ENCODE data around the gene PRKCZ.

PRKCZ gene

GRCh38 chr1:2072109-2072806 is 22.0 kb downstream of the PRKCZ start:
- H3K36me3 ChIP-seq (ENCODE audit: control insufficient read depth, insufficient read depth, low read length, severe bottlenecking), result no peaks in the 10 kb centered on the region
- H3K27me3 ChIP-seq (replicated peaks; ENCODE audit: control insufficient read depth, insufficient read depth, low read length), result peaks cover 37% of the 10 kb centered on the region
- H3K9ac ChIP-seq (ENCODE audit: low read length), result no peak overlapping the region
- no peaks in the 10 kb centered on the region for H3K4me1 ChIP-seq (ENCODE audit: control insufficient read depth, insufficient read depth, low read length)
- DNase-seq (ENCODE audit: low read depth), result no peak
- peaks cover 4% of the 10 kb centered on the region for H3K9me3 ChIP-seq (ENCODE audit: control insufficient read depth, low read length)
- no peak overlapping the region for H3K4me3 ChIP-seq (ENCODE audit: low read length)

DNA sequence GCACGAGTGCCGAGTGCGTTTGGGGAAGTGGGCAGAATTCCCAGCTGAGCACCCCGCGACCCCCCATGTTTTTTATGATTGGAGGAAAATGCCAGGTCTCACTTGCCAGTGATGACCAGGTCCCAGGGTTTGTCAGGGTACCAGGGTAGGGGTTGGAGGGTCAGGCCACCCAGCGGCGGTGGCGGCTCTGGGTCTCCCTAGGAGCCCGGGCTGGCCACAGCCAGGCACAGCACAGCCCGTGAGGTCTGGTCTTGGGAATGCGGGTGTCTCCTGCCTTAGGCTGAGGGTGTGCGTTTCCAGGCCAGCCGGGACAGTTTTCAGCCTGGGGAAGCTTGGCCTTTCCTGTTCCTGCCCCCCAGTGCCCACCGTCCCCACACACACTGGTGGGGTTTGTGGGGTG is 22.7 kb downstream of the PRKCZ start:
- Histone ChIP-seq H3K9ac (ENCODE audit: low read length) (no peak overlapping the region), H3K27me3 (replicated peaks; ENCODE audit: control insufficient read depth, insufficient read depth, low read length) (peaks cover 37% of the 10 kb centered on the region), H3K4me3 (ENCODE audit: low read length) (no peak overlapping the region)

GRCh38 chr1:2073382-2074230 is 23.4 kb downstream of the PRKCZ start:
- Histone ChIP-seq H3K4me1 (ENCODE audit: control insufficient read depth, insufficient read depth, low read length) (no peaks in the 10 kb centered on the region), H3K9ac (ENCODE audit: low read length) (peak overlapping the region; percentile 46), H3K27me3 (replicated peaks; ENCODE audit: control insufficient read depth, insufficient read depth, low read length) (peaks cover 37% of the 10 kb centered on the region), H3K36me3 (ENCODE audit: control insufficient read depth, insufficient read depth, low read length, severe bottlenecking) (no peaks in the 10 kb centered on the region), H3K4me3 (ENCODE audit: low read length) (peak overlapping the region; percentile 76), H3K9me3 (ENCODE audit: control insufficient read depth, low read length) (peaks cover 17% of the 10 kb centered on the region)
- DNase-seq (ENCODE audit: low read depth), result peak; percentile 80

More for the DNA sequence above, 22.7 kb downstream of the PRKCZ start:
- DNase-seq (ENCODE audit: low read depth), result no peak
- Histone ChIP-seq H3K4me1 (ENCODE audit: control insufficient read depth, insufficient read depth, low read length) (no peaks in the 10 kb centered on the region), H3K36me3 (ENCODE audit: control insufficient read depth, insufficient read depth, low read length, severe bottlenecking) (no peaks in the 10 kb centered on the region), H3K9me3 (ENCODE audit: control insufficient read depth, low read length) (peaks cover 10% of the 10 kb centered on the region)

DNA sequence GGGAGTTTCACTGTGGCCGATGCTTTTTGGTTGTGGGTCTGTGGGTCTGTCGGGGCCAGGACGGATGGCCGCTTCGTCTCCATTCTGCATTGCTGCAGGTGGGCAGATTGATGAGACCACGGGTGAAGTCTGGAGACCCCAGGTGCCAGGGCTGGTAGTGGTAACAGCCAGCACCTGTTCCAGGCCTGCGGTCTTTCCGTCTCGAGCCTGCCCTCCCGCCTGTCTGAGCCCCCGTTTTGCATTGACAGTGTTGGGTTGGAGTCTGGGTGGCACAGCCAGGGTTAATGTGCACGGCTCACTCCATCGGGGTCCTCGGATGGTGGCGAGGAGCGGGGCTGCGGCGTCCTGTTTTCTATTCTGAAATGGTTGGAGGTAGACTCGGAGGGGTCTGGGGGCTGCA is 24.2 kb downstream of the PRKCZ start:
- Histone ChIP-seq H3K4me3 (ENCODE audit: low read length) (peak overlapping the region; percentile 76), H3K27me3 (replicated peaks; ENCODE audit: control insufficient read depth, insufficient read depth, low read length) (peaks cover 31% of the 10 kb centered on the region), H3K9me3 (ENCODE audit: control insufficient read depth, low read length) (peaks cover 23% of the 10 kb centered on the region), H3K9ac (ENCODE audit: low read length) (no peak overlapping the region), H3K4me1 (ENCODE audit: control insufficient read depth, insufficient read depth, low read length) (no peaks in the 10 kb centered on the region), H3K36me3 (ENCODE audit: control insufficient read depth, insufficient read depth, low read length, severe bottlenecking) (no peaks in the 10 kb centered on the region)
- DNase-seq (ENCODE audit: low read depth), result no peak

- Histone ChIP-seq H3K4me3 (ENCODE audit: low read length) (no peak overlapping the region), H3K9ac (ENCODE audit: low read length) (no peak overlapping the region), H3K4me1 (ENCODE audit: control insufficient read depth, insufficient read depth, low read length) (no peaks in the 10 kb centered on the region), H3K27me3 (replicated peaks; ENCODE audit: control insufficient read depth, insufficient read depth, low read length) (peaks cover 25% of the 10 kb centered on the region), H3K36me3 (ENCODE audit: control insufficient read depth, insufficient read depth, low read length, severe bottlenecking) (no peaks in the 10 kb centered on the region), H3K9me3 (ENCODE audit: control insufficient read depth, low read length) (peaks cover 25% of the 10 kb centered on the region)
- no peak for DNase-seq (ENCODE audit: low read depth)
Measured at GRCh38 chr1:2074944-2075740, 24.9 kb downstream of the PRKCZ start.

DNA sequence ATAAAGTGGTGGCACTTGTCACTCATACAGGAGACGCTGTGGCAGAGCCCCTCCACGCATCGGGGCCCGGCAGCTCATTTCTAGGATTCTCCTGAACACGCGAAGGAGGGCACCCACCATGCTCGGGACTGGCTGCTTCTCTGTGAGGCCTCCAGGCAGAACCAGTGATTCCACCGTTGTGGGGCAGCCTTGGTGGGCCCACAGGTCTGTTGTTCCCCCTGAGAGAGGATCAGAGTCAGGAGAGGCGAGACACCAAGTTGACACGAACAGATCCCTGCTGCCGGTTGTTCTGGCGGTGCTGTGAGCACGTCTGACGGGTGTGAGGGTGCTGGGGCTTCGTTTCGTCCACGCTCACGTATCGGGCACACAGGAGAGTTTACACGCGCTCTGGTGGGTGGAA is 26.6 kb downstream of the PRKCZ start:
- H3K4me1 ChIP-seq (ENCODE audit: control insufficient read depth, insufficient read depth, low read length), result no peaks in the 10 kb centered on the region
- no peak overlapping the region for H3K4me3 ChIP-seq (ENCODE audit: low read length)
- H3K36me3 ChIP-seq (ENCODE audit: control insufficient read depth, insufficient read depth, low read length, severe bottlenecking), result no peaks in the 10 kb centered on the region
- peaks cover 18% of the 10 kb centered on the region for H3K27me3 ChIP-seq (replicated peaks; ENCODE audit: control insufficient read depth, insufficient read depth, low read length)
- no peak overlapping the region for H3K9ac ChIP-seq (ENCODE audit: low read length)
- no peak for DNase-seq (ENCODE audit: low read depth)
- H3K9me3 ChIP-seq (ENCODE audit: control insufficient read depth, low read length), result peaks cover 25% of the 10 kb centered on the region

GRCh38 chr1:2078170-2078569 is 28.0 kb downstream of the PRKCZ start:
- no peak overlapping the region for H3K9ac ChIP-seq (ENCODE audit: low read length)
- H3K27me3 ChIP-seq (replicated peaks; ENCODE audit: control insufficient read depth, insufficient read depth, low read length), result peaks cover 7% of the 10 kb centered on the region
- peaks cover 25% of the 10 kb centered on the region for H3K9me3 ChIP-seq (ENCODE audit: control insufficient read depth, low read length)
- no peaks in the 10 kb centered on the region for H3K4me1 ChIP-seq (ENCODE audit: control insufficient read depth, insufficient read depth, low read length)
- peak overlapping the region; percentile 18 for H3K4me3 ChIP-seq (ENCODE audit: low read length)
- H3K36me3 ChIP-seq (ENCODE audit: control insufficient read depth, insufficient read depth, low read length, severe bottlenecking), result no peaks in the 10 kb centered on the region
- DNase-seq (ENCODE audit: low read depth), result no peak

DNA sequence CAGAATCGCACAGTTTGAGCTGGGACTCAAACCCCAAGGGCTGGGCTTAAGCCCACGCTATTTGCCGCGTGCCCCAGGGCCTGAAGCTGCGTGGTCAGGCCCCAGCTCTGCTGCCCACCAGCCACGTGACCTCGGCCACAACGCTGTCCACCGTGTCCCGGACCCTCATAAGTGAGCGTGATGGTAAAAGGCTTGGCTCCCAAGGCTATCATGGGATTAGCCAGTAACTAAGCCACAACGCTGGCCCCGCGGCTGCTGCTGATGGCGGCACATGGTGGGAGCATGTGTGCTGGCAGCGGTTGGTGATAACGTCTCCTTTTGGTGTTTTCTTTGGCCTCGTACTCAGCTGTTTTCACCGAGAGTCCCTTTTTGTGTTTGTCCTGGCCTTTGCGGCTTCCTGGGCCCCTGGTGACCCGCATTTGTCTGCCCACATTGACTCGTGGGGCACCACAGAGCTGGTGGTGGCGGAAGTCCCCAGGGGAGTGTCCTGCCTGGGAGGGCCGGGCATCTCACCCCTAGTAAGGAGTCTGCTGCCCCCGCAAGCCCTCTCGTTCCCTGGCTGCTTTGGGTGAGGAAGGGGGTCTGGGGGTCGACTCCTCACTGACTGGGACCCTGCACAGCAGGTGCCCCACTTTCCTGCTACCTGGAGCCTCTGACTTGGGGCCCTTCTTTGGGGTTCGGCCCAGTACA is 29.3 kb downstream of the PRKCZ start:
- peaks cover 25% of the 10 kb centered on the region for H3K9me3 ChIP-seq (ENCODE audit: control insufficient read depth, low read length)
- DNase-seq (ENCODE audit: low read depth), result no peak
- no peaks in the 10 kb centered on the region for H3K36me3 ChIP-seq (ENCODE audit: control insufficient read depth, insufficient read depth, low read length, severe bottlenecking)
- H3K9ac ChIP-seq (ENCODE audit: low read length), result no peak overlapping the region
- peaks cover 3% of the 10 kb centered on the region for H3K27me3 ChIP-seq (replicated peaks; ENCODE audit: control insufficient read depth, insufficient read depth, low read length)
- no peaks in the 10 kb centered on the region for H3K4me1 ChIP-seq (ENCODE audit: control insufficient read depth, insufficient read depth, low read length)
- no peak overlapping the region for H3K4me3 ChIP-seq (ENCODE audit: low read length)

- no peak for DNase-seq (ENCODE audit: low read depth)
- Histone ChIP-seq H3K4me3 (ENCODE audit: low read length) (no peak overlapping the region), H3K9ac (ENCODE audit: low read length) (no peak overlapping the region), H3K27me3 (replicated peaks; ENCODE audit: control insufficient read depth, insufficient read depth, low read length) (peaks cover 3% of the 10 kb centered on the region), H3K9me3 (ENCODE audit: control insufficient read depth, low read length) (peaks cover 25% of the 10 kb centered on the region), H3K36me3 (ENCODE audit: control insufficient read depth, insufficient read depth, low read length, severe bottlenecking) (no peaks in the 10 kb centered on the region), H3K4me1 (ENCODE audit: control insufficient read depth, insufficient read depth, low read length) (no peaks in the 10 kb centered on the region)
Measured at GRCh38 chr1:2080140-2080539, 29.9 kb downstream of the PRKCZ start.

GRCh38 chr1:2080884-2081283 is 30.7 kb downstream of the PRKCZ start:
- H3K27me3 ChIP-seq (replicated peaks; ENCODE audit: control insufficient read depth, insufficient read depth, low read length), result peaks cover 3% of the 10 kb centered on the region
- no peak overlapping the region for H3K9ac ChIP-seq (ENCODE audit: low read length)
- H3K36me3 ChIP-seq (ENCODE audit: control insufficient read depth, insufficient read depth, low read length, severe bottlenecking), result no peaks in the 10 kb centered on the region
- H3K9me3 ChIP-seq (ENCODE audit: control insufficient read depth, low read length), result peaks cover 25% of the 10 kb centered on the region
- H3K4me3 ChIP-seq (ENCODE audit: low read length), result no peak overlapping the region
- no peak for DNase-seq (ENCODE audit: low read depth)
- no peaks in the 10 kb centered on the region for H3K4me1 ChIP-seq (ENCODE audit: control insufficient read depth, insufficient read depth, low read length)

All from adipocyte (in vitro differentiated cells).